ENCODE results near the gene CDH23.

DNA sequence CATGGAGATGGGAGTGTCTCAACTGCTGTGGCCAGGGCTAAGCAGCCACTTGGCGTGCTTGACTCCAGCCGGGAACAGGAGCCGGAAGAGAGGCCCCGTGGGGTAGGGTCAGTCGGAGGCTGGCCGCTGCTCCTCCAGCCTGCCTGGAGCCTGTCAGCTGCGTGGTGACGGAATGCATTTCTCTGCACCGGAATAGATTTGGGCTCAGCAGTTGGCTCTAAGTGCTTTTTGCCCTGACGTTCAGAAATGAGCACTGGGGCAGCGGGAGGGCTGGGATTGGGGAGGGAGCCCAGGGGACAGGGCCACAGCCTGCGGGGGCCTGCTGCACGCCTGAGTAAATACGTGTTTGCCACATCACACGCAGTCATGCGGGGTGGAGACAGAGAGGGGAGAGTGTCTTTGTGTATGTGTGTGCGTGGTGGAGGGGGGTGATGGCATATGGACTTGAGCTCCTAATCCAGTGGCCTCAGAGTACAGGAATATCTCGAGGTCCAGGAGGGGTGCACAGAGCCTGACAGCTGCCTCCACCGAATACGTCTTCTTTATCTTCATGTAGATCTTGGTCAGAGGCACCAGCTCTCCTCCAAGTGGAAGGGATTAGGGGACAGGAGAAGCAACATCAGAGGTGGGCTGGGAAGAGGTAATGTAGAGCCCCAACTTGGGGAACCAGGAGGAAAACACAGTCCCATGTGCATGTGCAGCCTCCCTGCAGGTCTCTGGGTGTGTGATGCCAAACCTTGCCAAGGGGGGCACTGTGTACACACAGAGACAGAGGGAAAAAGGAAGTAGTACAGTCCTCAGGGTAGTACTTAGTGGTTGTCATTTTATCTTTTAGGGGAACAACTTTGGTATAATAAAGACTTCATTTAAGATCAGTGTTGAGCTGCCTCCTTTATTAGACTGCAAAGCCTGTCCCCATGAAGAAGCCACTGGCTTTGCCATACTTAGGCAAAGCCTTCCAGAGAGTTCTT lies 151.4 kb downstream of the CDH23 start:
- no peak for TF ChIP-seq GATA3 (IDR thresholded peaks at IDR 0.05; ENCODE audit: low read depth, low read length)
- no peak for TF ChIP-seq GATA2 (IDR thresholded peaks at IDR 0.05; ENCODE audit: low read depth, low read length)

All from SH-SY5Y (cell line).